Activated T-helper 1 cell treated with anti-CD3 and anti-CD28 coated beads, Interleukin-12 subunit alpha, Interleukin-12 subunit beta, Interleukin-2, Interleukin-4 antibody, amounts not matched to agents 30 ng/mL and 10 ng/mL and 1 ng/mL, durations not matched to agents 14 hours and 24 hours and 36 hours (primary cell): Measurements from ENCODE around the gene SLC12A4. TPM values are rescaled to one million over a fixed set of nuclear protein-coding genes. Genes with fewer than 3 reads are reported as not detected.

Source experiments
- DNase-seq: peaks from one replicate; pipeline ENCODE4 v3.0.0; 2021; ENCODE audit warnings: low spot score
- H3K27ac Mint-ChIP-seq: one replicate; pipeline ENCODE4 v1.8.0; 2021; ENCODE audit warnings: mild to moderate bottlenecking, mixed read lengths
- H3K27me3 Mint-ChIP-seq: one replicate; pipeline ENCODE4 v1.8.0; 2022; ENCODE audit warnings: mild to moderate bottlenecking, moderate library complexity, mixed read lengths; ENCODE audit not compliant: insufficient read depth
- H3K36me3 Mint-ChIP-seq: one replicate; pipeline ENCODE4 v1.8.0; 2021; ENCODE audit warnings: low read depth, mixed read lengths
- H3K4me1 Mint-ChIP-seq: one replicate; pipeline ENCODE4 v1.8.0; 2021; ENCODE audit warnings: low read depth, mixed read lengths
- H3K4me3 Mint-ChIP-seq: one replicate; pipeline ENCODE4 v1.8.0; 2021; ENCODE audit warnings: mild to moderate bottlenecking, moderate library complexity, mixed read lengths
- H3K9me3 Mint-ChIP-seq: one replicate; pipeline ENCODE4 v1.8.0; 2021; ENCODE audit warnings: mixed read lengths
- intact Hi-C: fragments of 100-400 bp; cut with micrococcal nuclease; formaldehyde crosslinking; loops from one replicate; pipeline ENCODE4 v1.15.1; 2024
- total RNA-seq: library from RNA; stranded (reverse); gene quantifications from 2 replicates; pipeline ENCODE4 v1.2.3, GENCODE V29; 2022

Gene SLC12A4
- total RNA-seq, 1 donor from 2014 or later: 43.1 TPM

DNA sequence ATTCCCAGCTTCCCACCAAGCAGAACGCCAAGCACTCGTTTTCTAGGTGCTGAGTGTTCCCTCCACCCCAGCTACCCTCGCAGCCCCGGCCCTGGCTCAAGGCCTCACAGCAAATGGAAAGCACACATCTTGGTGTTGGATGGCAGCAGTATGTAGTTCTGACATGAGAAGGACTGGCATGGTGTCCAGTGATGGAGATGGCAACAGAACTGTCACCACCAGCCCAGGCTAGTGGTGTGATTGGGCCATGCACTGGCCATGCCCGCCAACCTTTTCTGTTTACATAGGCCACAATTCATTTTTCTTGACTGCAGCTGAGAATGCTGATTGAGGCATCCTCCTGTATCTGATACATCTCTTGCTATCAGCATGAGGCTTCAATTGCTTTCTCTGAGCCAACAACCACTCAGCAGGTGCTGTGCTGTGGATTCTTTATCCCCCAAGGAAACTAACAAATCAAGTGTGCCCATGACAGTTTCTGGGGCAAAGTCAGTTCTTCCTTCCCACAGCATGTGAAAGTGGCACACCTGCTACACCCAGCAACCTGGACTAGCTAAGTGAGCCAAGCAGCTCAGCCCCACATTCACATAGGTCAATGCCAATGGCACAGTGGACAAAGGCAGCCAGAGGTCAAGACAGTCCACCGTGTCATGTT, 3.8 kb downstream of the SLC12A4 start:
- peaks cover 15% of the 10 kb centered on the region for H3K36me3 Mint-ChIP-seq
- no peaks in the 10 kb centered on the region for H3K9me3 Mint-ChIP-seq
- no peak overlapping the region for H3K4me3 Mint-ChIP-seq
- intact Hi-C loops: no loop called here
- H3K27me3 Mint-ChIP-seq: no peaks in the 10 kb centered on the region
- DNase-seq: no peak
- peak overlapping the region; percentile 74 for H3K27ac Mint-ChIP-seq
- peaks cover 44% of the 10 kb centered on the region for H3K4me1 Mint-ChIP-seq

GRCh38 chr16:67963662-67964321, 4.6 kb downstream of the SLC12A4 start:
- no peak overlapping the region for H3K4me3 Mint-ChIP-seq
- intact Hi-C loops: no loop called here
- no peak for DNase-seq
- no peak overlapping the region for H3K27ac Mint-ChIP-seq
- peaks cover 15% of the 10 kb centered on the region for H3K36me3 Mint-ChIP-seq
- no peaks in the 10 kb centered on the region for H3K27me3 Mint-ChIP-seq
- peaks cover 36% of the 10 kb centered on the region for H3K4me1 Mint-ChIP-seq
- no peaks in the 10 kb centered on the region for H3K9me3 Mint-ChIP-seq

- Mint-ChIP-seq H3K4me3 (no peak overlapping the region), H3K36me3 (peaks cover 19% of the 10 kb centered on the region), H3K27me3 (no peaks in the 10 kb centered on the region), H3K4me1 (peaks cover 36% of the 10 kb centered on the region), H3K27ac (no peak overlapping the region), H3K9me3 (no peaks in the 10 kb centered on the region)
- DNase-seq: no peak
- intact Hi-C loops: no loop called here
These were observed 5.2 kb downstream of the SLC12A4 start for GRCh38 chr16:67963292-67963661.

GRCh38 chr16:67962135-67962534, 6.3 kb downstream of the SLC12A4 start:
- DNase-seq: no peak
- Mint-ChIP-seq H3K4me3 (no peak overlapping the region), H3K27ac (no peak overlapping the region), H3K27me3 (no peaks in the 10 kb centered on the region), H3K9me3 (no peaks in the 10 kb centered on the region), H3K36me3 (peaks cover 18% of the 10 kb centered on the region), H3K4me1 (peaks cover 28% of the 10 kb centered on the region)
- intact Hi-C loops: no loop called here

GRCh38 chr16:67961551-67961957, 6.9 kb downstream of the SLC12A4 start:
- Mint-ChIP-seq H3K27ac (no peak overlapping the region), H3K4me3 (no peak overlapping the region), H3K27me3 (no peaks in the 10 kb centered on the region), H3K4me1 (peaks cover 22% of the 10 kb centered on the region), H3K9me3 (no peaks in the 10 kb centered on the region), H3K36me3 (peaks cover 18% of the 10 kb centered on the region)
- intact Hi-C loops: no loop called here
- no peak for DNase-seq

- no peak overlapping the region for H3K4me3 Mint-ChIP-seq
- H3K27me3 Mint-ChIP-seq: no peaks in the 10 kb centered on the region
- peaks cover 18% of the 10 kb centered on the region for H3K36me3 Mint-ChIP-seq
- no peak for DNase-seq
- no peaks in the 10 kb centered on the region for H3K9me3 Mint-ChIP-seq
- H3K4me1 Mint-ChIP-seq: peaks cover 7% of the 10 kb centered on the region
- H3K27ac Mint-ChIP-seq: no peak overlapping the region
- intact Hi-C loops: no loop called here
These were observed 8.7 kb downstream of the SLC12A4 start for GRCh38 chr16:67959536-67960329.

- Mint-ChIP-seq H3K27me3 (no peaks in the 10 kb centered on the region), H3K9me3 (no peaks in the 10 kb centered on the region), H3K36me3 (peaks cover 14% of the 10 kb centered on the region), H3K4me1 (peaks cover 2% of the 10 kb centered on the region), H3K4me3 (no peak overlapping the region), H3K27ac (no peak overlapping the region)
- DNase-seq: no peak
- intact Hi-C loops: no loop called here
These were observed 10.8 kb downstream of the SLC12A4 start for GRCh38 chr16:67957622-67958021.

DNA sequence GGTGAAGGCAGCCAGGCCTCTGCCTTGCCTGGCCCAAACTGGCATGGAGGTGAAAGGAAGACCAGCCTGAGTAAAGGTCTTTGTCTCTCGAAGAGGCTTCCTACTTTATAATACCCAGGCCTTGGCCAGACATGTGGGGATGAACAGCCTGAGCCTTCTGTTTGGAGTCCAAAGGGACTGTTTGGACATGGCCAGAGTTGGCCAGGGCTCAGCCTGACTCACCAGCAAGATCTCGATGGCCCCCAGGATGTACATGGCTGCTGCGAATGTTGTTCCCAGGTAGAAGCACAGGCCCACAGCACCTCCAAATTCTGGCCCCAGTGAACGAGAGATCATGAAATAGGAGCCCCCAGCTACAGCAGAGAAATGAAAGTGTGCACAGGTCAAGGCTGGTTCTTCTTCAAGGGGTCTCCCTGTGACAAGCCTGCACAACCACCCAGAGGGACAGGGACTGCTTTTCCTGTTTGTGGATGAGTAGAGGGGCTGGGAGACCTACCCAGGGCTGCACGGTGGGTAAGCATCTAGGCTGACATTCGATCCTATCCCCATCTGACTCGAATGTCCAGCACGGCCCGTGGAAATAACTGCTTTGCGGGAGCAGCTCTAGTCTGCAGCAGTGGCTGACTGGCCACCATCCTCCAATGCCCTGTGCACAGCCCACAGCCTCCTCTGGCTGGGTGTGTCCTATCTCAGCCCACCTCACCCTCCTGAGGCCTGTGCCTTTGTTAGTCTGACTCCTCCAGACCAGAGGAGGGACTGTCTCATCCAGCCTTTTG, 13.8 kb downstream of the SLC12A4 start:
- H3K9me3 Mint-ChIP-seq: no peaks in the 10 kb centered on the region
- no peak overlapping the region for H3K4me3 Mint-ChIP-seq
- H3K27me3 Mint-ChIP-seq: no peaks in the 10 kb centered on the region
- H3K27ac Mint-ChIP-seq: no peak overlapping the region
- H3K36me3 Mint-ChIP-seq: peaks cover 8% of the 10 kb centered on the region
- intact Hi-C loops: no loop called here
- no peaks in the 10 kb centered on the region for H3K4me1 Mint-ChIP-seq
- no peak for DNase-seq

- peaks cover 8% of the 10 kb centered on the region for H3K36me3 Mint-ChIP-seq
- no peaks in the 10 kb centered on the region for H3K27me3 Mint-ChIP-seq
- no peak overlapping the region for H3K4me3 Mint-ChIP-seq
- intact Hi-C loops: no loop called here
- no peaks in the 10 kb centered on the region for H3K9me3 Mint-ChIP-seq
- no peak for DNase-seq
- no peak overlapping the region for H3K27ac Mint-ChIP-seq
- no peaks in the 10 kb centered on the region for H3K4me1 Mint-ChIP-seq
These were observed 14.6 kb downstream of the SLC12A4 start for GRCh38 chr16:67953641-67954375.

DNA sequence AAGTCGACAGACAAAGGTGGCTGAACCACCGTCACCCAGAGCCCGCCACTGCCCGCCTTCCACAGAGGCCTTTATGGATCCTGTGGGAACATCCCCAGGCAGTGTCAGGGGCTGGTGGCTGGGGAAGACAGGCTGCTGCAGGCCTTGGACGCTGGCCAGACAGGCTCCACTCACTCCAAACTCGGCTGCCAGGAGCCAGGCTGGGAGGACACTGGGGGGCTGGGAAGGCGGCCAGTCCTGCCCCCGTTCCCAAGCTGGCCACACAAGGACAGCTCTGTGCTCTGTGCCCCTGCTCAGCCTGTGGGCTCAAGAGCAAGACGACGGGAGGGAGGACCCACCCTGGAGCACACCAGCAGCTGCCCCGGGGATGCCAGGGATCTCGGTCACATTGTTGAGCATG, 17.0 kb downstream of the SLC12A4 start:
- no peak for DNase-seq
- H3K4me1 Mint-ChIP-seq: no peaks in the 10 kb centered on the region
- no peak overlapping the region for H3K27ac Mint-ChIP-seq
- peaks cover 8% of the 10 kb centered on the region for H3K36me3 Mint-ChIP-seq
- H3K9me3 Mint-ChIP-seq: no peaks in the 10 kb centered on the region
- no peaks in the 10 kb centered on the region for H3K27me3 Mint-ChIP-seq
- H3K4me3 Mint-ChIP-seq: no peak overlapping the region
- intact Hi-C loops: no loop called here

DNA sequence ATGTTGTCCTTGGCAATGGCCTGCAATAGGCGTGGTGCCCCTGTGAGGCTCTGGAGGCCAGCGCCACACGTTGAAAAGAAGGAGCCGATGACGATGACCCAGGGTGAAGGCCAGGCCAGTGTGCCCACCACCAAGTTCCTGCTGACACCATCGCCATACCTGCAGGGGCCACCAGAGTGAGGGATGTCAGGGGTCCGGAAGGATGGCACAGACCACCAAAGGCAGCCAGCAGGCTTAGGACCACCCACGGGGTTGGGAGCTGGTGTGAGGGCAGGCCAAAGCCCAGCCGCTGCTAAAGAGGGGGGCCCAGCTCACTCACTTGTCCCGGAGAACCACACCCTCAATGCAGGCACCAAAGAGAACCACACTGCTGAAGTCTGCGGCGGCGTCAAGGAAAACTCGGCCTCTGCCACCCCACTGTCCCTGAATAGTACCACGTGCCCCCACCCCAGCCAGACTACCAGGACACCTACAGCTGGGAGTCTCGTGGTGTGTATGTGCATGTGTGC, 18.0 kb downstream of the SLC12A4 start:
- Mint-ChIP-seq H3K4me3 (no peak overlapping the region), H3K36me3 (peaks cover 8% of the 10 kb centered on the region), H3K9me3 (no peaks in the 10 kb centered on the region), H3K4me1 (no peaks in the 10 kb centered on the region), H3K27me3 (no peaks in the 10 kb centered on the region), H3K27ac (no peak overlapping the region)
- intact Hi-C loops: no loop called here
- DNase-seq: no peak

GRCh38 chr16:67949645-67950044, 18.8 kb downstream of the SLC12A4 start:
- Mint-ChIP-seq H3K27me3 (no peaks in the 10 kb centered on the region), H3K4me3 (no peak overlapping the region), H3K36me3 (peaks cover 8% of the 10 kb centered on the region), H3K9me3 (no peaks in the 10 kb centered on the region), H3K4me1 (no peaks in the 10 kb centered on the region), H3K27ac (no peak overlapping the region)
- no peak for DNase-seq
- intact Hi-C loops: no loop called here
